PFSK-1 (cell line): ENCODE measurements around the gene SP3.

Experiments
- FOXP2 ChIP-seq: optimal IDR thresholded peaks from 2 replicates; pipeline ENCODE3; 2011; ENCODE audit warnings: borderline replicate concordance, control low read depth, inconsistent platforms; ENCODE audit not compliant: insufficient read depth; ENCODE audit errors: extremely low read length, extremely low read depth
- POLR2AphosphoS5 ChIP-seq: IDR thresholded peaks from 2 replicates; pipeline ENCODE4 v1.6.1; 2012; ENCODE audit warnings: low read depth, mild to moderate bottlenecking, control low read depth, low read length, moderate library complexity
- SIN3A ChIP-seq: IDR thresholded peaks from 2 replicates; pipeline ENCODE4 v1.6.1; 2012; ENCODE audit warnings: mild to moderate bottlenecking, low read length, moderate library complexity, borderline replicate concordance; ENCODE audit not compliant: insufficient read depth
- TAF1 ChIP-seq: IDR thresholded peaks from 2 replicates; pipeline ENCODE4 v1.6.1; 2012; ENCODE audit warnings: low read length, control low read depth, borderline replicate concordance; ENCODE audit not compliant: insufficient read depth
- TF ChIP-seq, protein P1 (sequence below), 2 experiments: IDR thresholded peaks; 2 replicates each; pipeline versions ENCODE4 v1.6.1 to v1.8.0; 2011 to 2012; ENCODE audit warnings: low read depth in 2 of 2, low read length in 2 of 2, control low read depth in 1 of 2, inconsistent platforms in 1 of 2, mild to moderate bottlenecking in 1 of 2, moderate library complexity in 1 of 2; ENCODE audit not compliant: insufficient read depth in 1 of 2

SP3 gene

DNA sequence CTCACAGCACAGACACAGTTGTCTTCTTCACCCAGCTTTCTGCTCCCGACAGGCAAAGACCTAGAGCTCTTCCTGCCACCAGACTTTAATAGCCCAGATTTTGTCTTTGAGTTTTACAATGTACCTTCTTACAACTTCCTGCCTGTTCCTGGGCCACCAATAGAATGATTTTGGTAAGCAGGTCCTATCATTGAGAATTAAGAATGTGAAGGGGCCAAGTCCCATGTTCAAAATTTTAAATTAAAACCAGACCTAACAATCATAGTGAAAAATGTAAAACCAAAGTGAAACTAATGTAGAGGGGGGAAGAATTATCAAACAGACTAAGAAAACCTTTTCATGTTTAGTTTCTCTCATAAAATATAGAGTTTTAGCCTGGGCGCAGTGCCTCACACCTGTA, 72.8 kb downstream of the SP3 start:
- TF ChIP-seq FOXP2 (no peak), SIN3A (no peak), POLR2AphosphoS5 (no peak), TAF1 (no peak)

GRCh38 chr2:173891315-173892037, 73.7 kb downstream of the SP3 start:
- no peak for TF ChIP-seq SIN3A
- no peak for TF ChIP-seq FOXP2
- TF ChIP-seq TAF1 = no peak

DNA sequence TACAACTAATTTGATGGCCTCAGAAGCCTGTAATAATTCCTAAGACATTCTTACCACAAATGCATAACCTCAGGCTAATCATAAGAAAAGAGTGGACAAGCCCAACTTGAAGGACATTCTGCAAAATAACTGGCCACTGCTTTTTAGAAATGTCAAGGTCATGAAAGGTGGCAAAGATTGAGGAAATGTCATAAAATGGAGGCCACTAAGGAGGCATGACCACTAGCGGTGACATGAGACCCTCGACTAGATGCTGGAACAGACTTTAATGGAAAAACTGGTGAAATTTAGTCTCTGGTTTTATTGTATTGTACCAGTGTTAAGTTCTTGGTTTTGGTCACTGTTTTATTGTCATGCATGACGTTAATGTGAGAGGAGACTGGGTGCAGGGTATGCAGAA, 78.6 kb downstream of the SP3 start:
- TF ChIP-seq SIN3A (no peak), TAF1 (no peak), POLR2AphosphoS5 (no peak), FOXP2 (no peak)
- TF ChIP-seq, protein P1, sequence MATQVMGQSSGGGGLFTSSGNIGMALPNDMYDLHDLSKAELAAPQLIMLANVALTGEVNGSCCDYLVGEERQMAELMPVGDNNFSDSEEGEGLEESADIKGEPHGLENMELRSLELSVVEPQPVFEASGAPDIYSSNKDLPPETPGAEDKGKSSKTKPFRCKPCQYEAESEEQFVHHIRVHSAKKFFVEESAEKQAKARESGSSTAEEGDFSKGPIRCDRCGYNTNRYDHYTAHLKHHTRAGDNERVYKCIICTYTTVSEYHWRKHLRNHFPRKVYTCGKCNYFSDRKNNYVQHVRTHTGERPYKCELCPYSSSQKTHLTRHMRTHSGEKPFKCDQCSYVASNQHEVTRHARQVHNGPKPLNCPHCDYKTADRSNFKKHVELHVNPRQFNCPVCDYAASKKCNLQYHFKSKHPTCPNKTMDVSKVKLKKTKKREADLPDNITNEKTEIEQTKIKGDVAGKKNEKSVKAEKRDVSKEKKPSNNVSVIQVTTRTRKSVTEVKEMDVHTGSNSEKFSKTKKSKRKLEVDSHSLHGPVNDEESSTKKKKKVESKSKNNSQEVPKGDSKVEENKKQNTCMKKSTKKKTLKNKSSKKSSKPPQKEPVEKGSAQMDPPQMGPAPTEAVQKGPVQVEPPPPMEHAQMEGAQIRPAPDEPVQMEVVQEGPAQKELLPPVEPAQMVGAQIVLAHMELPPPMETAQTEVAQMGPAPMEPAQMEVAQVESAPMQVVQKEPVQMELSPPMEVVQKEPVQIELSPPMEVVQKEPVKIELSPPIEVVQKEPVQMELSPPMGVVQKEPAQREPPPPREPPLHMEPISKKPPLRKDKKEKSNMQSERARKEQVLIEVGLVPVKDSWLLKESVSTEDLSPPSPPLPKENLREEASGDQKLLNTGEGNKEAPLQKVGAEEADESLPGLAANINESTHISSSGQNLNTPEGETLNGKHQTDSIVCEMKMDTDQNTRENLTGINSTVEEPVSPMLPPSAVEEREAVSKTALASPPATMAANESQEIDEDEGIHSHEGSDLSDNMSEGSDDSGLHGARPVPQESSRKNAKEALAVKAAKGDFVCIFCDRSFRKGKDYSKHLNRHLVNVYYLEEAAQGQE (IDR thresholded peaks at IDR 0.05; ENCODE audit: insufficient read depth in 1 of 2, low read depth in 2 of 2, low read length in 2 of 2) = no peak

DNA sequence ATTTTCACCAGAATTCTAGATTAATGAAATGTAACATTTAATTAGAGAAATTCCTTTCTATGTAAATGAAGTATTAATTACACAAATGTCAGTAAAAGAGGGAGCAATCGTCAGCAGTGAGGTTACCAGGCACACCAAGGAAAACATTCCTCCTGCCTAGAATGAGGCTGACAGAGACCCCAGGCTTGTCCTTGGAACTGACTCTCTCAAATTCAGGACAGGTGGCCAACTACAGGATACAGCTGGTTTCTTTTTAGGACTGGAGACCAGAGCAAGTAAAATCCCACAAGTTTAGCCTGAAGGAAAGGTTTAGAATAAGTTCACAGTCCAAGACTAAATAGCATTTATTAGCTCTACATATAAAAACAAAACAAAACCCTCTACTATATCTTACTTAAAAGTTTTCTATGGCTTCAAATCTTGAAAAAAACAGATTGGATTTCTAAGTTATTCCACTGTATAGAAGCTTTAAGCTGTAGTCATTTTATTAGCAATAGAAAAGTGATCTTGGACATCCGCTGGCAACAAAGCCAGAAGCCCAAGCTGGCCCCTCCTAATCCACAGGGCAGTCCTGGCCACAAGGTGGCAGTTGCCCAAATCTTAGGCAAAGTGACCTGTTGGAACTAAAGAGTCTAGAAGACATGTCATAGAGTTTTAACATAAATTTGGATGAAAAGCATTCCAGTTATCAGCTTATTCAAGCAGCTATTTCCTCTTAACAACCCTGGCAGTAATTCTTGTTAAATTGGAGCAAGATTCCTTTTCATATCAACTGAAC, 81.0 kb downstream of the SP3 start:
- TF ChIP-seq POLR2AphosphoS5 (no peak), FOXP2 (no peak)

DNA sequence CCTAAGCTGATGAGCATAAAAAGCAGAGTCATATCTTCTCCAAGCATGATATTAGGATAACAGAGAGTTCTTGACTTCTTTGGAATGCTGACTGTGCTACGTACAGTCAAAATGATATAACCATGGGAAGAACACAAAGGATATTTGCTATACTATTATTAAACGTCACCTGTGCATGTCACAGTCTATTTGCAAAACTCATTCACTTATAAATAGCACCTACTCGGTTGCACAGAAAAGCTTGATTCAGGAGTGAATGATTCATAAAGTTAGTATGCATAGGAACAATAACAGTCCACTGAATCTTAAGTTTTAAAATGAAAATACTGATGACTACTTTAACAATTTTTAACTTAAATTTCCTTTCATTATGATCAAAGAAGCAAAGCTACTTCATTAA, 83.3 kb downstream of the SP3 start:
- TF ChIP-seq SIN3A (no peak), FOXP2 (no peak), POLR2AphosphoS5 (no peak)
- TF ChIP-seq, protein P1 (IDR thresholded peaks at IDR 0.05; ENCODE audit: insufficient read depth in 1 of 2, low read depth in 2 of 2, low read length in 2 of 2) = no peak

GRCh38 chr2:173881461-173881860, 83.7 kb downstream of the SP3 start:
- TF ChIP-seq, protein P1 (IDR thresholded peaks at IDR 0.05; ENCODE audit: insufficient read depth in 1 of 2, low read depth in 2 of 2, low read length in 2 of 2) = no peak
- TF ChIP-seq TAF1 = no peak
- TF ChIP-seq SIN3A = no peak
- TF ChIP-seq POLR2AphosphoS5 = no peak
- TF ChIP-seq FOXP2 = no peak
